ENCODE data around the gene ANO4. TPM values are rescaled to one million over a fixed set of nuclear protein-coding genes. Genes with fewer than 3 reads are reported as not detected.
"Not testable (repeated sequence)": the region's sequence is repeated elsewhere in the genome, so short reads cannot be mapped to it uniquely, and the experiment has no call there.

ANO4 gene
- total RNA-seq, 4 donors from 2014 or later = 0.27 to 0.78 (median 0.48) TPM

DNA sequence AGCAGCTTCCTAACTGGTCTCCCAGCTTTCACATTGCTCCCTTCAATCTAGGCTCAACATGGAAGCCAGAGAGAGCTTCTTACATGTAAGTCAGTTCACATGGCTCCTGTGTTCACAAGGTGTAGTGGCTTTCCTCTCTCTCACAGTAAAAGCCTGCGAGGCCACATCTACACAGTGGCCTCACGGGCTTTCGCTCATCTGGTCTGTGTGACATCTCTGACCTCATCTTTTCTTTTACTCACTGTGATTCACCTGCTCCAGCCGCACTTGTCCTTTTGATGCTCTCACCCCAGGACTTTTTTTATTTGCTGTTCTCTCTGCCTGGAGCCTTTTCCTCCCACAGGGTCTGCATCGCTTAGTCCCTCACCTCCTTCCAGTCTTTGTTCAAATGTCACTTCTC lies 293.3 kb downstream of the ANO4 start:
- intact Hi-C loops (cut with DNase I) = no loop called here
- H3K4me1 ChIP-seq = no peaks in the 10 kb centered on the region
- peaks cover 3% of the 10 kb centered on the region for H3K27me3 ChIP-seq
- H3K36me3 ChIP-seq = no peaks in the 10 kb centered on the region
- H3K9me3 ChIP-seq = no peaks in the 10 kb centered on the region
- TF ChIP-seq, protein P1, sequence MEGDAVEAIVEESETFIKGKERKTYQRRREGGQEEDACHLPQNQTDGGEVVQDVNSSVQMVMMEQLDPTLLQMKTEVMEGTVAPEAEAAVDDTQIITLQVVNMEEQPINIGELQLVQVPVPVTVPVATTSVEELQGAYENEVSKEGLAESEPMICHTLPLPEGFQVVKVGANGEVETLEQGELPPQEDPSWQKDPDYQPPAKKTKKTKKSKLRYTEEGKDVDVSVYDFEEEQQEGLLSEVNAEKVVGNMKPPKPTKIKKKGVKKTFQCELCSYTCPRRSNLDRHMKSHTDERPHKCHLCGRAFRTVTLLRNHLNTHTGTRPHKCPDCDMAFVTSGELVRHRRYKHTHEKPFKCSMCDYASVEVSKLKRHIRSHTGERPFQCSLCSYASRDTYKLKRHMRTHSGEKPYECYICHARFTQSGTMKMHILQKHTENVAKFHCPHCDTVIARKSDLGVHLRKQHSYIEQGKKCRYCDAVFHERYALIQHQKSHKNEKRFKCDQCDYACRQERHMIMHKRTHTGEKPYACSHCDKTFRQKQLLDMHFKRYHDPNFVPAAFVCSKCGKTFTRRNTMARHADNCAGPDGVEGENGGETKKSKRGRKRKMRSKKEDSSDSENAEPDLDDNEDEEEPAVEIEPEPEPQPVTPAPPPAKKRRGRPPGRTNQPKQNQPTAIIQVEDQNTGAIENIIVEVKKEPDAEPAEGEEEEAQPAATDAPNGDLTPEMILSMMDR (IDR thresholded peaks at IDR 0.05) = no peak
- no peak for TF ChIP-seq POLR2A (IDR thresholded peaks at IDR 0.05)
- H3K4me3 ChIP-seq (replicated peaks in 1 of 3) = no peak overlapping the region
- 76 to 79% methylated on average over 5 of the region's 5 CpGs for WGBS, 2 donors
- no peak for DNase-seq
- H3K27ac ChIP-seq = no peak overlapping the region

GRCh38 chr12:101089271-101089670 lies 294.7 kb downstream of the ANO4 start:
- TF ChIP-seq, protein P1 (IDR thresholded peaks at IDR 0.05) = no peak
- no peak for TF ChIP-seq POLR2A (IDR thresholded peaks at IDR 0.05)
- intact Hi-C loops (cut with DNase I) = no loop called here
- 78% methylated on average over 3 of the region's 3 CpGs for WGBS, 2 donors

GRCh38 chr12:101090222-101090621 lies 295.6 kb downstream of the ANO4 start:
- H3K27me3 ChIP-seq; intact Hi-C loops (cut with DNase I); H3K4me1 ChIP-seq; H3K4me3 ChIP-seq (replicated peaks in 1 of 3); H3K27ac ChIP-seq; H3K36me3 ChIP-seq; DNase-seq; H3K9me3 ChIP-seq: not testable (repeated sequence)
- WGBS, 2 donors = 92 to 95% methylated on average over 4 of the region's 4 CpGs

More at GRCh38 chr12:101089271-101089670, 294.7 kb downstream of the ANO4 start:
- H3K4me3 ChIP-seq (replicated peaks in 1 of 3) = no peak overlapping the region
- peaks cover 3% of the 10 kb centered on the region for H3K27me3 ChIP-seq
- H3K36me3 ChIP-seq = no peaks in the 10 kb centered on the region
- H3K4me1 ChIP-seq = no peaks in the 10 kb centered on the region
- DNase-seq = no peak
- no peaks in the 10 kb centered on the region for H3K9me3 ChIP-seq
- no peak overlapping the region for H3K27ac ChIP-seq

GRCh38 chr12:101097829-101098580 lies 303.4 kb downstream of the ANO4 start:
- Histone ChIP-seq H3K27ac (no peak overlapping the region), H3K4me1 (peaks cover 3 to 7% of the 10 kb centered on the region in 2 donors), H3K4me3 (replicated peaks in 1 of 3) (no peak overlapping the region), H3K27me3 (no peaks in the 10 kb centered on the region), H3K9me3 (no peaks in the 10 kb centered on the region), H3K36me3 (no peaks in the 10 kb centered on the region)
- DNase-seq = no peak
- intact Hi-C loops (cut with DNase I) = no loop called here
- 47 to 58% methylated on average over 5 of the region's 5 CpGs for WGBS, 2 donors
- TF ChIP-seq, protein P1 (IDR thresholded peaks at IDR 0.05) = no peak
- no peak for TF ChIP-seq POLR2A (IDR thresholded peaks at IDR 0.05)

- Histone ChIP-seq H3K4me1 (no peaks in the 10 kb centered on the region), H3K27ac (no peak overlapping the region), H3K27me3 (no peaks in the 10 kb centered on the region), H3K4me3 (replicated peaks in 1 of 3) (no peak overlapping the region), H3K36me3 (no peaks in the 10 kb centered on the region), H3K9me3 (no peaks in the 10 kb centered on the region)
- TF ChIP-seq, protein P1 (IDR thresholded peaks at IDR 0.05) = no peak
- no peak for TF ChIP-seq POLR2A (IDR thresholded peaks at IDR 0.05)
- no peak for DNase-seq
- intact Hi-C loops (cut with DNase I) = no loop called here
- WGBS, 2 donors = 79% methylated on average over 4 of the region's 4 CpGs
Measured at GRCh38 chr12:101107032-101107763, 312.6 kb downstream of the ANO4 start.
